D341Med (cell line): ENCODE measurements around the gene WDR46.
"Not testable (repeated sequence)": the region's sequence is repeated elsewhere in the genome, so short reads cannot be mapped to it uniquely, and the experiment has no call there.

ENCODE experiments used
- DNase-seq: peaks from one replicate; pipeline ENCODE4 v3.0.0; 2012; ENCODE audit warnings: low spot score

The WDR46 gene

DNA sequence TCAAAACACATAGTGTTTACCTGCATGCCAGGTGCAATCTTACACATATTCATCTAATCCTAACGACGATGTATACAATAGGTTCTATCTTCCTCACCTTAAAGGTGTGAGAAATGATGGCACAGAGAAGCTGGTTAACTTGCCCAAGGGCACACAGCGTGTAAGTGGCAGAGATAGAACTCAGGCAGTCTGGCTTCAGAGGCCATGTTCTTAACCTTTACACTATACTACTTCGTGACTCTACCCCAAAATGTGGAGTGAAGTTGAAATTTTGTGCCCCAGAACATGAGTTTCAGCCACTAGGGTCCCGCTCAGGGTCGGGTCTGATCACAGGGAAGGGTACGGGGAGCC lies 17.9 kb downstream of the WDR46 start:
- DNase-seq = no peak

DNA sequence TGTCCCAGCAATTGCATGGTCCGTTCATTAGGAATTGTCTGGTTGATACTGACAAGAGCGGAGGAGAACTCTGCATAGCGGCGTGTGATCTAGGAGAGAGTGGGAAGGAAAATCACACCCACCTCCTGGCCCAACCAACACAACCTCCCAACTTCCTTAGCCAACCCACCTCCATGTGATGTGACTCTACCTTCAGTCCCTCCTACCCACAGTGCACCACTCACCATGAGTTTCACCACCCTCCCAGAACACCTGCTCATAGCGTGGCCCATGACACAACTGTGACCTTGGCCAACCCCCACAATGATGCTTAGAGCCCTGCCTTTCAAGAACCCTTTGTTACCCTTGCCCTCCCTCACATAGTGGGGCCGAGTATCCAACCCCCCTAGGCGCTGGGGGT lies 25.0 kb downstream of the WDR46 start:
- no peak for DNase-seq

DNA sequence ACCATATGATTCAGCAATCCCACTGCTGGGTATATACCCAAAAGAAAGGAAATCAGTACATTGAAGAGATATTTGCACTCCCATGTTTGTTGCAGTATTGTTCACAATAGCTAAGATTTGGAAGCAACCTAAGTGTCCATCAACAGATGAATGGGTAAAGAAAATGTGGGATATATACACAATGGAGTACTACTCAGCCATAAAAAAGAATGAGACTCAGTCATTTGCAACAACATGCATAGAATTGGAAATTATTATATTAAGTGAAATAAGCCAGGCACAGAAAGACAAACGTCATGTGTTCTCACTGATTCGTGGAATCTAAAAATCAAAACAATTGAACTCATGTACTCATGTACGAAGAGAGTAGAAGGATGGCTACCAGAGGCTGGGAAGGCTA lies 26.5 kb downstream of the WDR46 start:
- DNase-seq = not testable (repeated sequence)

DNA sequence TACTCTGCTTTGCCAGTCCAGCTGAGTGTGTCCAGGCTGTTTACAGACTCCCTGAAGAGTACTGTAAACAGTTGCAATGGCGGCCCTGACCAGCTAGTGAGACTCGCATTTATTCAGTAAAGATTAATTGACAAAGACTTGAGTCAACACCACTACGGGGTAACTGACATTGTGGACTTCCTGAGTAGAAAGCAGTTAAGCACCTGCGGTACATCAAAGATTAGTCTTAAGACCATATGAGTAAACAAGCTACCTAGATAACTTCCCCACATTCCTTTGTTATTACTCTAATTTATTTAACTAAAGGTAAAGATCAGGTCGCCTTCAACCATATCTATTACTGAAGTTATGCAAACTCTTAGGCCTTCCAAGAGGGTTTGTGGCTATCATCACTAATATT lies 30.0 kb downstream of the WDR46 start:
- no peak for DNase-seq

GRCh38 chr6:33254591-33254990 lies 34.4 kb downstream of the WDR46 start:
- DNase-seq = no peak

DNA sequence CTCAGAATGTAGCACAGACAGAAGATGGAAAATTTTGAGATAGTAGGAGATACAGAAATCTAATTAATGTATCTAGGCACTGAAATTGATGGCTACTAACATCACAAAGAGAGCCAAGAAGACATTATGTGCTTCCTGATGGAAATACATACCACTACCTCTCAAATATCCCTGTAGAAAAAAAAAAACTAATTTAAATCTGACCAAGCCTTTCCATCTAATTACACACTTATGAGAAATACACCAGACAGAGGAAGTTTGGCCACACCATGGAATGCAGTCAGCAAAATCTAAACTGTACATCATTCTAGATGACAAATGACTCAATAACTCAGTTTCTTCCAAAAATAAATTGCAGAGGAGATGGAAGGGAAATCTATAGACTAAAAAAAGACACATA lies 36.3 kb downstream of the WDR46 start:
- DNase-seq = no peak

GRCh38 chr6:33251395-33252012 lies 37.5 kb downstream of the WDR46 start:
- DNase-seq = no peak

GRCh38 chr6:33250731-33251130 lies 38.3 kb downstream of the WDR46 start:
- no peak for DNase-seq

- DNase-seq = peak; percentile 62
Measured at GRCh38 chr6:33249732-33250630, 39.1 kb downstream of the WDR46 start.

GRCh38 chr6:33248932-33249731 lies 39.9 kb downstream of the WDR46 start:
- DNase-seq = peak; percentile 93

DNA sequence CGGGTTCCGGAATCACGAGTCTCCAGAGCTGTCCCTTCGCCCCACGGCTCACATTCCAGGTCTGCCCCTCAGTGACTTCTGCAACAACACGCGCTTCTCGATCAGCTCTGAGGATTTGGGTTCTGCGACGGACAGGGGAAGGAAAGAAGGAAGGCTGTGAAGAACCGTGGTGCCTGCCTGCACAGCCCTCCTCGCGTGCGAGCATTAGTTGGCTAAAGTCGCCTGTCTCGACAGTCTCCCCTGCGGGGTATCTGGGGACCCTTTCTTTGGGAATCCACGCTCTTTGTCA lies 40.5 kb downstream of the WDR46 start:
- peak; percentile 41 for DNase-seq

DNA sequence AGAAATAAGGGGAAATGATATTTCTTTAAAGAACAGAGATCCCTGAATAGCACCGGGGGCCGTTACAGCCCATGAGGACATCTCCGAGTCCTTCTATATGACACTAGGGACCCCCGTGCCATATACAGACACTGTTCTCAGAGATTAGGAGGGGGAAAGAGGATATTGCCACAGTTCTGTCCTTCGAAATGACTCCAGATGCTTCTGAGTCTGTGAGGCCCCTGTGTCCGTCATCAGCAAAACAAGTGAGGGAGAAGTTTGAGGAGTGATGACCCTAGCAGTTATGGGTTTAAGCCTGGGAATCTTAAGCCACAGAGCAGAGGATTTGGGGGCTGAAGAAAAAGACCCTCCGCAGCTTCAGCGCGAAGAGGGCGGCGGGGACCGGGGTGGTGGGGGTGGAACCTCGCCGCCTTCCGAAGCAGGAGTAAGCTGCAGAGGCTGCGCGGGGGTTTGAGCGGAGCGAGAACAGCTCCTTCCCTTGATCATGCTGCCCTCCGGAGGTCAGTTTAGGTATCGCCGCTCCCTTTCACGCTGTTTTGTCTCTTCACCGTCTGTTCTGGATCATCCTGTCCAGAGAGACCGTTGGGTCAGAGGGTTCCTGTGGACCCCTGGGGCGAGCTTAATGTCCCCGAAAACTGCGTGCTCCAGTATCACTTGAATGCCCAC lies 40.9 kb downstream of the WDR46 start:
- peak; percentile 85 for DNase-seq

DNA sequence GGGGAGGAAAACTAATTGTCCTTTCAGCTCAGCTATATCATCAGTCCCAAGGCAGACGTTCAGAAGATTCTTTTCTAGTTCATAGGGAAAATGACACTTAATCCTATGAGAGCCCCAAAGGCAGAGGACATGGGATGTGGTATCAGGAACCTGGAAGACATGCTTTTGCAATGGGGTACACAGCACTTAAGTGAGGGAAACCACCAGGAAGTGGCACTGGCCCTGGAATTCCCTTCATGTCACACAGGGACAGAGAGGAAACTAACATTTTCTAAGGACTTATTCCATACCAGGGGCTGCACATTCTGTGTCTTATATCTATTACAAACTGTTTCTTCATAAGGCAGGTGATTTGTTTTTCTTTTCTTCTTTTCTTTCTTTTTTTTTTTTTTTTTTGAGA lies 45.6 kb downstream of the WDR46 start:
- DNase-seq = no peak

DNA sequence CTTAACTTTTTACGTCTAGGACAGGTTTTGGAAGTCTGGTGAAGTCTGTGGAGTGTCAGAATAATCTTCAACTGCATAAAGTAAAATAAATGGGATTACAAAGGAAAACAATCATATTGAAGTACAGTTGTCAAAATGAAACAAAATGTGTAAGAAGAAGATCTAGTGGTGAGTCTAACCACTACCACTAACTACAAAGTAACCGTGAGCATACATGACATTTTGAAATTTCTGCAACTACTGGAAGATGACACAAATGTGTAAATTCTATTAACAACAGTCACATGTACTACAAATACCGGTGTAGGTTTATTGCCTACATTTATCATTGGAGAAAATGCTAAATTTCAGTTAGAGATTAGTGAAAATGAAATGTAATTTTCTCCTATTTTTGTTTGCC lies 47.1 kb downstream of the WDR46 start:
- DNase-seq = no peak

- DNase-seq = no peak
Measured at GRCh38 chr6:33237741-33238140, 51.3 kb downstream of the WDR46 start.

DNA sequence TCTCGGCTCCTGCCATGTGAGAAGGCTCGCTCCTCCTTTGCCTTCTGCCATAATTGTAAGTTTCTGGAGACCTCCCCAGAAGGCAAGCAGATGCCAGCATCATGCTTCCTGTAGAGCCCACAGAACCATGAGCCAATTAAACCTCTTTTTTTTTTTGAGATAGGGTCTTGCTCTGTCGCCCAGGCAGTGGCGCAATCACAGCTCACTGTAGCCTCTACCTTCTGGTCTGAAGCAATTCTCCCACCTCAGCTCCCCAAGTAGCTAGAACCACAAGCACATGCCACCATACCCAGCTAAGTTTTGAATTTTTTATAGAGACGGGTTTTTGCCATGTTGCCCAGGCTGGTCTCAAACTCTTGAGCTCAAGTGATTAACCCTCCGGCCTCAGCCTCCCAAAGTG lies 52.2 kb downstream of the WDR46 start:
- DNase-seq = no peak

- no peak for DNase-seq
Measured at GRCh38 chr6:33236328-33236727, 52.7 kb downstream of the WDR46 start.

DNA sequence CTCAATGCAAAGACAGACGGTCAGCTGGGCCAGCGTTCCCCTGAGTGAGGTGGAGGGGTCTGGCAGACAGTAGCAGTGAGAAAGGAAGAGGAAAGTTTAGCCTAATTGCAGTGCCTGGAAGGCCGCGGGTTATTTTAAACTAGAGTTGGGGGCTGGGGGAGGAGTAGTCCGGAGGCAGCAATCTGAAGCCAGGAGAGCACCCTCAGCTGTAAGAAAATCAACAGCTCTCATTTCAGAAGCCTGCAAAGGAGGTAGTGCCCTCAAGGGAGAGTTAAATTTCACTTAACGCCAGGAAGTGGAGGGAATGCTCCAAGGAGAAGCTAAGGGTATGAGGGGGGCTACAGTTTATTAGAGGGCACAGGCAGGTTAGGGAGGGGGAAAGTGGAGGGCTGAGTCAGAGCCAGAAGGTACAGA lies 53.8 kb downstream of the WDR46 start:
- DNase-seq = no peak
